Activated CD8-positive, alpha-beta memory T cell treated with anti-CD3 and anti-CD28 coated beads, Interleukin-2, amount 10 ng/mL, durations not matched to agents 7 days and 5 days (primary cell): Measurements from ENCODE around the gene NLGN1. TPM values are rescaled to one million over a fixed set of nuclear protein-coding genes. Genes with fewer than 3 reads are reported as not detected.
"Not testable (repeated sequence)": the region's sequence is repeated elsewhere in the genome, so short reads cannot be mapped to it uniquely, and the experiment has no call there.

Source experiments
- ATAC-seq: fragments of 150-1000 bp; cut with Tn5 transposase; one replicate; pipeline ENCODE4 v1.10.0; 2021; ENCODE audit warnings: moderate library complexity
- CTCF ChIA-PET: fragments of 350-600 bp; sonication (Branson Sonifier 250); formaldehyde crosslinking; loops from one replicate; lab custom pipeline; 2021; ENCODE audit warnings: antibody characterized with exemption; lab: Charles Lee
- DNase-seq: peaks from one replicate; pipeline ENCODE4 v3.0.0-alpha.2; 2020
- H3K27ac Mint-ChIP-seq: one replicate; pipeline ENCODE4 v1.8.0; 2021; ENCODE audit warnings: mild to moderate bottlenecking, mixed read lengths
- H3K27me3 Mint-ChIP-seq: one replicate; pipeline ENCODE4 v1.8.0; 2021; ENCODE audit warnings: mixed read lengths
- H3K36me3 Mint-ChIP-seq: one replicate; pipeline ENCODE4 v1.8.0; 2021; ENCODE audit warnings: mild to moderate bottlenecking, mixed read lengths
- H3K4me1 Mint-ChIP-seq: one replicate; pipeline ENCODE4 v1.8.0; 2021; ENCODE audit warnings: mixed read lengths
- H3K4me3 Mint-ChIP-seq: one replicate; pipeline ENCODE4 v1.8.0; 2021; ENCODE audit warnings: mild to moderate bottlenecking, moderate library complexity, mixed read lengths
- H3K9me3 Mint-ChIP-seq: one replicate; pipeline ENCODE4 v1.8.0; 2022; ENCODE audit warnings: low read depth, mixed read lengths
- total RNA-seq, 2 experiments: library from RNA; stranded (reverse); gene quantifications; one replicate each; pipeline ENCODE4 v1.2.3, GENCODE V29; 2021

The NLGN1 gene
- total RNA-seq, 2 experiments from 2014 or later = not detected

DNA sequence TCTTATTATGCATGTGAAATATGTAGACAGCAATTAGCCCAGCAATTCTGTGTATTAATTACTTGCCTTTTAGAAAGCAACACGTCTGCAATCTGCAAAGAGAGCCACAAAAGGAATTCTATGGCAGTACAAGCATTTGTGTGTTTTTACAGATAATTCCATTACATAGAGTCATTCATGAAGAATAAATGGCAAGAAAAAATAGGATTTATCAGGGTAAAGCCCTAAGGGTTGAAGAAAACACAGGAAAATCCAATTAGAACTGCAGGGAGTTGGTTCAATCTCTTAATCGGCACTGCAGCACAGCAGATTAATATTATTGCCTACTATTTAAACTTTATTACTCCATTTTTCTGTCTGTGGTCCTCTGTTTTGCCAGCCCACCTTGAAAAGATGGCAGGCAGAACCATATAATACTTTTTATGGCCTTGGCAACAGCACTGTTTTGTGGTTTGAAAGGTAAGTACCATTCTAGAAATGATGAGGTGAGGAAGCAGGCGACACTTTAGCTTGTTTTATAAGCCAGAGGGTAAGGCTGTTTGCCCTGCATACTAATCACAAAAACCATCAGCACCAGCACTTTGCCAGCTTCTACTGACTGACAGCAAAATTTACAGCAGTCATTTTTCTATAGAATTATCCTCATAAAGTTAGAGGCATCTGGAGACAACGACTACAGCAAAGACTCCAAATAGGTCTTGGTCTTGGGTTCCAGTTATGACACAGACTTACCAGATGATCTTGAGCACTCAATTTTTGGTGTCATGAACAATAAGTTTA lies 823.4 kb downstream of the NLGN1 start:
- no peak for DNase-seq
- CTCF ChIA-PET = no interaction called here
- H3K4me1 Mint-ChIP-seq = peaks cover 8% of the 10 kb centered on the region
- H3K9me3 Mint-ChIP-seq = peaks cover 2% of the 10 kb centered on the region
- no peak for ATAC-seq
- no peak overlapping the region for H3K27ac Mint-ChIP-seq
- no peaks in the 10 kb centered on the region for H3K36me3 Mint-ChIP-seq
- no peaks in the 10 kb centered on the region for H3K27me3 Mint-ChIP-seq
- H3K4me3 Mint-ChIP-seq = no peak overlapping the region

DNA sequence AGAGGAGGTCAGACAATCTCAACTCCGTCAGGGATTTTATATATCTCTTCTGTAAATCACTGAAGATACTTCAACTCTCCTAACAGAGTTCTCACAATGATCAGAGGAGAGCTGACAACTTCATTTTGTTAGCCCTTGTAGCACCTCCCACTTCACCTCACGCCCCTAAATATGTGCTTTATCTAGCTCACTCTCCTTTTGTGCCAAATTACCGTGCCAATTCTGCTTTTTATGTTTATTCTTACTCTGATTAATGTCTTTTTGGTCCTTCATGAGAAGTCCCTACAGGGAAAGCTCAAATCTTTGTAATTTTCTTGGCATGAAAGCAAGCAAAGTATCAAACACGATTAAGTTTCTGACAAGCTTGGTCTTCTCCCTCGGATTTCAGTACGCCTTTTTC lies 825.5 kb downstream of the NLGN1 start:
- CTCF ChIA-PET = no interaction called here
- H3K4me1 Mint-ChIP-seq = no peaks in the 10 kb centered on the region
- ATAC-seq = no peak

DNA sequence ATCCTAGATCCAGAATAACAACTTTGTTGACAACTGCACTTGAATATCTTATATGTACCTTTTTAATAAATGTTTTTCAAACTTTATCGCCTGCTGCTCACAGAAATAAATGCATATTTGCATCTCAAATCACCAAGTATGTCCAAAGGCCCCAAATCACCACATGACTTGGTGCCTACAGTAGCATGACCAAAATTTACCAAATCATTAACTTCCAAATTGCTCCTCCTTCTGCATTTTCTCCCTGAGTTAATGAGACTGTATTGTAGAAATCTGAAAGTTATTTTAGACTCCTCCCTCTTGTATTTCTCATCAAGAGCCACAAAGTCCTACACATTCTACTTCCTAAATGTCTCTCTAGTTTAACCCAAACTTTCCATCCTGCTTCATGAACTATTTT lies 826.1 kb downstream of the NLGN1 start:
- ATAC-seq (no peak), DNase-seq (no peak)
- Mint-ChIP-seq H3K27me3 (no peaks in the 10 kb centered on the region), H3K4me3 (no peak overlapping the region), H3K27ac (no peak overlapping the region), H3K4me1 (no peaks in the 10 kb centered on the region), H3K9me3 (peaks cover 2% of the 10 kb centered on the region), H3K36me3 (no peaks in the 10 kb centered on the region)
- CTCF ChIA-PET = no interaction called here

More for the DNA sequence above, 825.5 kb downstream of the NLGN1 start:
- no peak overlapping the region for H3K27ac Mint-ChIP-seq
- H3K9me3 Mint-ChIP-seq = peaks cover 2% of the 10 kb centered on the region
- H3K4me3 Mint-ChIP-seq = no peak overlapping the region
- no peak for DNase-seq
- H3K36me3 Mint-ChIP-seq = no peaks in the 10 kb centered on the region
- H3K27me3 Mint-ChIP-seq = no peaks in the 10 kb centered on the region

DNA sequence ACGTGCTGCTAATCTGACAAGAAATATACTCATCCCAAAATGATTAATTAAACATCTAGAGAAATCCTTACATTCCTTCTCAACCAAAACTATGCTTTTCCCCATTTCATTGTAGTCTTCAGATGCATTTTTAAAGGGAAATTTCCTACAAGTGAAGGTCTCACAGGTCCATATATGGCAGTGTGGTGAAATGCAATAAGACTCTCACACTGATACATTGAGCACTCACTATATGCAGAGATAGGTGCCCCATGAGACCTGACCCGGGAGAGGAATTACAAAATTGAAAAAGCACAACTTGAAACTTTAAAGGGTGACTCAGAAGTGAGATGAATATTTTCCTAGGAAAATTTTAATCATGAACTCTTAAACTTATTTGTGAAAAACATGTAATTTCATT lies 832.4 kb downstream of the NLGN1 start:
- CTCF ChIA-PET = no interaction called here

DNA sequence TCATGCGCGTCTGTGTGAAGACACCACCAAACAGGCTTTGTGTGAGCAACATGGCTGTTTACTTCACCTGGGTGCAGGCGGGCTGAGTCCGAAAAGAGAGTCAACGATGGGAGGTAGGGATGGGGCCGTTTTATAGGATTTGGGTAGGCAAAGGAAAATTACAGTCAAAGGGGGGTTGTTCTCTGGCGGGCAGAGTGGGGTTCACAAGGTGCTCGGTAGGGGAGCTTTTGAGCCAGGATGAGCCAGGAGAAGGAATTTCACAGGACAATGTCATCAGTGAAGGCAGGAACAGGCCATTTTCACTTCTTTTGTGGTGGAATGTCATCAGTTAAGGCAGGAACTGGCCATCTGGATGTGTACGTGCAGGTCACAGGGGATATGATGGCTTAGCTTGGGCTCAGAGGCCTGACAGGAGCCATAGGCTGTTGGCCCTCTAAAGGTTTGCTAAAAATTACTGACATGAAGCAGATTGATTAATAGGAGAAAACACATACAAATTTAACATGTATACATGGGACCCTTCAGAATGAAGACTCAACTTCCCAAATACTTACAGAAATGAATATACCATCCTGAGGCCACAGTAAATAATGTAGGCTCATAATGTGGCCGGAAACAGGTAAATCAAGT lies 834.6 kb downstream of the NLGN1 start:
- H3K4me3 Mint-ChIP-seq, ATAC-seq, H3K27me3 Mint-ChIP-seq, DNase-seq, CTCF ChIA-PET, H3K27ac Mint-ChIP-seq, H3K4me1 Mint-ChIP-seq, H3K9me3 Mint-ChIP-seq, H3K36me3 Mint-ChIP-seq: not testable (repeated sequence)

More for the DNA sequence above, 832.4 kb downstream of the NLGN1 start:
- Mint-ChIP-seq H3K27me3 (no peaks in the 10 kb centered on the region), H3K4me3 (no peak overlapping the region), H3K4me1 (no peaks in the 10 kb centered on the region), H3K9me3 (peaks cover 2% of the 10 kb centered on the region), H3K36me3 (no peaks in the 10 kb centered on the region), H3K27ac (no peak overlapping the region)
- no peak for ATAC-seq
- no peak for DNase-seq

GRCh38 chr3:174232658-174233429 lies 835.3 kb downstream of the NLGN1 start:
- H3K27ac Mint-ChIP-seq = no peak overlapping the region
- CTCF ChIA-PET = no interaction called here
- peaks cover 2% of the 10 kb centered on the region for H3K9me3 Mint-ChIP-seq
- no peak for DNase-seq
- no peak overlapping the region for H3K4me3 Mint-ChIP-seq
- no peaks in the 10 kb centered on the region for H3K27me3 Mint-ChIP-seq
- H3K36me3 Mint-ChIP-seq = no peaks in the 10 kb centered on the region
- no peak for ATAC-seq
- H3K4me1 Mint-ChIP-seq = no peaks in the 10 kb centered on the region

- no peak for DNase-seq
- H3K4me1 Mint-ChIP-seq = no peaks in the 10 kb centered on the region
- H3K27ac Mint-ChIP-seq = no peak overlapping the region
- H3K9me3 Mint-ChIP-seq = peaks cover 2% of the 10 kb centered on the region
- H3K4me3 Mint-ChIP-seq = no peak overlapping the region
- no peak for ATAC-seq
- CTCF ChIA-PET = no interaction called here
- H3K36me3 Mint-ChIP-seq = no peaks in the 10 kb centered on the region
- no peaks in the 10 kb centered on the region for H3K27me3 Mint-ChIP-seq
Measured at GRCh38 chr3:174233511-174233910, 836.0 kb downstream of the NLGN1 start.

- DNase-seq (no peak), ATAC-seq (no peak)
- H3K27me3 Mint-ChIP-seq = no peaks in the 10 kb centered on the region
- no peak overlapping the region for H3K4me3 Mint-ChIP-seq
- H3K9me3 Mint-ChIP-seq = no peaks in the 10 kb centered on the region
- no peaks in the 10 kb centered on the region for H3K4me1 Mint-ChIP-seq
- CTCF ChIA-PET = no interaction called here
- no peaks in the 10 kb centered on the region for H3K36me3 Mint-ChIP-seq
- no peak overlapping the region for H3K27ac Mint-ChIP-seq
Measured at GRCh38 chr3:174242311-174243041, 844.9 kb downstream of the NLGN1 start.

- no peaks in the 10 kb centered on the region for H3K36me3 Mint-ChIP-seq
- H3K27me3 Mint-ChIP-seq = no peaks in the 10 kb centered on the region
- ATAC-seq (no peak), DNase-seq (no peak)
- H3K4me3 Mint-ChIP-seq = no peak overlapping the region
- CTCF ChIA-PET = no interaction called here
- H3K27ac Mint-ChIP-seq = no peak overlapping the region
- H3K4me1 Mint-ChIP-seq = no peaks in the 10 kb centered on the region
- H3K9me3 Mint-ChIP-seq = no peaks in the 10 kb centered on the region
Measured at GRCh38 chr3:174243171-174243570, 845.6 kb downstream of the NLGN1 start.

- H3K4me1 Mint-ChIP-seq = no peaks in the 10 kb centered on the region
- H3K4me3 Mint-ChIP-seq = no peak overlapping the region
- CTCF ChIA-PET = interaction anchor here (1.2 kb wide), 1 partner anchor 48 kb away, joined by 3 read pairs; no protein-coding TSS in a partner anchor
- no peaks in the 10 kb centered on the region for H3K27me3 Mint-ChIP-seq
- no peak overlapping the region for H3K27ac Mint-ChIP-seq
- peaks cover 2% of the 10 kb centered on the region for H3K9me3 Mint-ChIP-seq
- DNase-seq = no peak
- no peaks in the 10 kb centered on the region for H3K36me3 Mint-ChIP-seq
- ATAC-seq = no peak
Measured at GRCh38 chr3:174247687-174248152, 850.2 kb downstream of the NLGN1 start.

GRCh38 chr3:174251681-174252080 lies 854.1 kb downstream of the NLGN1 start:
- DNase-seq = no peak
- Mint-ChIP-seq H3K36me3 (no peaks in the 10 kb centered on the region), H3K27ac (no peak overlapping the region), H3K27me3 (no peaks in the 10 kb centered on the region), H3K4me1 (no peaks in the 10 kb centered on the region), H3K9me3 (peaks cover 7% of the 10 kb centered on the region), H3K4me3 (no peak overlapping the region)
- CTCF ChIA-PET = no interaction called here
- no peak for ATAC-seq

DNA sequence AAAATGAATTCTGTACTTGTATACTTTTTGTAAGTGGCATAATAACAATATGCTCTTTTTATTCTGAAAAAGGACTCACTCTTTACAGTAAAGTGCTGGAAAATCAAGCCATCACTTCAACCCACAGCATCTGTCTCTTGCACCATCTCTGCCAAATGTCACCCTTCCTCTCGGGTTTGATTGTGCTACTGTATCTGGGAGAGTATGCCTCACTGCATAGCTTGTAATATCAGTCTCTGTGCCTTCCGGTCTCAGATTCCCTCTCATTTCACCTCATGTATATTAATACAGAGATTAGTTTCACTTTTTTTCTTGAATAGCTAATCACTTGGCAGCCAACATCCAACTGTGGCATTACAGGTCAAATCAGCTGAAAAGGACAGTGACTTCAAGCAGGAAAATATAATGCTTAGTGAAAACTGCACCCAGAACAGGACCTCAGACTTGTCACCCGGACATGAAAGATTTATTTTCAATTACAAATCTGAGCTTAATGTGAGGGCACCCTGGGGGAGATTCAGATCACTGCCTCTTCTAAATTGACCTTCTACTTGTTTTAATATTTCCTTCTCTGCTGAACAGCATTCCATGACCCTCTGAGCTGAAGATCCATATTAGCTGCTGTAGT lies 855.8 kb downstream of the NLGN1 start:
- Mint-ChIP-seq H3K36me3 (no peaks in the 10 kb centered on the region), H3K27me3 (no peaks in the 10 kb centered on the region), H3K4me3 (no peak overlapping the region), H3K27ac (no peak overlapping the region), H3K4me1 (no peaks in the 10 kb centered on the region), H3K9me3 (peaks cover 7% of the 10 kb centered on the region)
- no peak for DNase-seq
- ATAC-seq = no peak
- CTCF ChIA-PET = no interaction called here

DNA sequence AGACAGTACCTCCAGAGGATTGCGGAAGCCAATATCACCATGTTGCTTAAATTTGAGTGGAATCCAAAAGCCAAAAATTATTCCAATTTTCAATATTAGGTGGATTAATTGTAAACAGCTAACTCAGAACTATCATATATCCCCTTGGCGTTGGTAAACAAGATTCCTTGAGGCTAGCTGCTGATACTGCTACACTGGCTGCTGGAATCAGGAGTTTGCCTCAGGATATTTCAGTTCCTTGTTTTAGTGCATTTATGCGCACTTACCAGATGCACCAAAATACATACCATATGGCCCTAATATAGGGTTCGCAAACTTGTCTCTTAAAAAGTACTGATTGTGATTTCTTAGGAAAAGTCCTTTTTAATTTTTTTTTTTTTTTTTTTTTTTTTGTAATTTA lies 856.4 kb downstream of the NLGN1 start:
- CTCF ChIA-PET = no interaction called here
- Mint-ChIP-seq H3K4me3 (no peak overlapping the region), H3K27me3 (no peaks in the 10 kb centered on the region), H3K9me3 (peaks cover 7% of the 10 kb centered on the region), H3K27ac (no peak overlapping the region), H3K4me1 (no peaks in the 10 kb centered on the region), H3K36me3 (no peaks in the 10 kb centered on the region)
- DNase-seq = no peak
- no peak for ATAC-seq
